ENCODE measurements around the gene FASTKD1.
"Not testable (repeated sequence)": the region's sequence is repeated elsewhere in the genome, so short reads cannot be mapped to it uniquely, and the experiment has no call there.

The FASTKD1 gene

GRCh38 chr2:169573160-169573973, at the start of gene FASTKD1:
FASTKD1 (minus strand) TSS chr2:169573865; CDS start chr2:169572029, 1,836 bp downstream.
- peak within 1 kb of the TSS; percentile 31 for H3K27ac ChIP-seq (ENCODE audit: low read length)
- no peaks in the 10 kb centered on the region for H3K36me3 ChIP-seq (ENCODE audit: control insufficient read depth in 2 of 2, insufficient read depth in 2 of 2, low read length in 2 of 2)
- H3K9ac ChIP-seq (ENCODE audit: low read length in 2 of 2), result peak within 1 kb of the TSS; percentile 75 to 84
- H3K4me3 ChIP-seq (ENCODE audit: low read length in 2 of 2), result peak within 1 kb of the TSS; percentile 94
- H3K27me3 ChIP-seq (ENCODE audit: control insufficient read depth in 1 of 2, insufficient read depth in 2 of 2, low read length in 2 of 2), result no peaks in the 10 kb centered on the region
- no peaks in the 10 kb centered on the region for H3K9me3 ChIP-seq (ENCODE audit: control insufficient read depth in 2 of 2, low read length in 2 of 2)
- H3K4me1 ChIP-seq (ENCODE audit: control insufficient read depth, insufficient read depth, low read length), result peaks cover 6% of the 10 kb centered on the region

GRCh38 chr2:169623235-169623634, 49.6 kb upstream of the FASTKD1 start:
- Histone ChIP-seq H3K9ac (ENCODE audit: low read length in 2 of 2) (no peak overlapping the region), H3K36me3 (ENCODE audit: control insufficient read depth in 2 of 2, insufficient read depth in 2 of 2, low read length in 2 of 2) (peaks cover 2 to 11% of the 10 kb centered on the region in 2 donors), H3K27ac (ENCODE audit: low read length) (no peak overlapping the region), H3K27me3 (ENCODE audit: control insufficient read depth in 1 of 2, insufficient read depth in 2 of 2, low read length in 2 of 2) (no peaks in the 10 kb centered on the region), H3K9me3 (ENCODE audit: control insufficient read depth in 2 of 2, low read length in 2 of 2) (no peaks in the 10 kb centered on the region), H3K4me1 (ENCODE audit: control insufficient read depth, insufficient read depth, low read length) (no peaks in the 10 kb centered on the region), H3K4me3 (ENCODE audit: low read length in 2 of 2) (no peak overlapping the region)

GRCh38 chr2:169620509-169620908, 46.8 kb upstream of the FASTKD1 start:
- no peak overlapping the region for H3K4me3 ChIP-seq (ENCODE audit: low read length in 2 of 2)
- H3K27me3 ChIP-seq (ENCODE audit: control insufficient read depth in 1 of 2, insufficient read depth in 2 of 2, low read length in 2 of 2), result no peaks in the 10 kb centered on the region
- H3K9me3 ChIP-seq (ENCODE audit: control insufficient read depth in 2 of 2, low read length in 2 of 2), result no peaks in the 10 kb centered on the region
- no peaks in the 10 kb centered on the region for H3K4me1 ChIP-seq (ENCODE audit: control insufficient read depth, insufficient read depth, low read length)
- peaks cover 6 to 14% of the 10 kb centered on the region in 2 donors for H3K36me3 ChIP-seq (ENCODE audit: control insufficient read depth in 2 of 2, insufficient read depth in 2 of 2, low read length in 2 of 2)
- H3K9ac ChIP-seq (ENCODE audit: low read length in 2 of 2), result no peak overlapping the region
- no peak overlapping the region for H3K27ac ChIP-seq (ENCODE audit: low read length)

- H3K27ac ChIP-seq (ENCODE audit: low read length), result no peak overlapping the region
- no peak overlapping the region for H3K9ac ChIP-seq (ENCODE audit: low read length in 2 of 2)
- H3K36me3 ChIP-seq (ENCODE audit: control insufficient read depth in 2 of 2, insufficient read depth in 2 of 2, low read length in 2 of 2), result peaks cover 11 to 19% of the 10 kb centered on the region in 2 donors
- no peaks in the 10 kb centered on the region for H3K27me3 ChIP-seq (ENCODE audit: control insufficient read depth in 1 of 2, insufficient read depth in 2 of 2, low read length in 2 of 2)
- no peaks in the 10 kb centered on the region for H3K4me1 ChIP-seq (ENCODE audit: control insufficient read depth, insufficient read depth, low read length)
- H3K9me3 ChIP-seq (ENCODE audit: control insufficient read depth in 2 of 2, low read length in 2 of 2), result no peaks in the 10 kb centered on the region
- no peak overlapping the region for H3K4me3 ChIP-seq (ENCODE audit: low read length in 2 of 2)
These were observed 46.3 kb upstream of the FASTKD1 start for GRCh38 chr2:169619946-169620345.

GRCh38 chr2:169615982-169616381, 42.3 kb upstream of the FASTKD1 start:
- not testable (repeated sequence) for H3K9me3 ChIP-seq (ENCODE audit: control insufficient read depth in 2 of 2, low read length in 2 of 2); H3K9ac ChIP-seq (ENCODE audit: low read length in 2 of 2); H3K4me3 ChIP-seq (ENCODE audit: low read length in 2 of 2); H3K4me1 ChIP-seq (ENCODE audit: control insufficient read depth, insufficient read depth, low read length); H3K27me3 ChIP-seq (ENCODE audit: control insufficient read depth in 1 of 2, insufficient read depth in 2 of 2, low read length in 2 of 2); H3K27ac ChIP-seq (ENCODE audit: low read length)
- H3K36me3 ChIP-seq (ENCODE audit: control insufficient read depth in 2 of 2, insufficient read depth in 2 of 2, low read length in 2 of 2), result peaks cover 19 to 24% of the 10 kb centered on the region in 2 donors

- Histone ChIP-seq H3K27ac (ENCODE audit: low read length) (no peak overlapping the region), H3K9ac (ENCODE audit: low read length in 2 of 2) (no peak overlapping the region), H3K9me3 (ENCODE audit: control insufficient read depth in 2 of 2, low read length in 2 of 2) (no peaks in the 10 kb centered on the region), H3K36me3 (ENCODE audit: control insufficient read depth in 2 of 2, insufficient read depth in 2 of 2, low read length in 2 of 2) (peaks cover 24 to 34% of the 10 kb centered on the region in 2 donors), H3K27me3 (ENCODE audit: control insufficient read depth in 1 of 2, insufficient read depth in 2 of 2, low read length in 2 of 2) (no peaks in the 10 kb centered on the region), H3K4me3 (ENCODE audit: low read length in 2 of 2) (no peak overlapping the region), H3K4me1 (ENCODE audit: control insufficient read depth, insufficient read depth, low read length) (no peaks in the 10 kb centered on the region)
These were observed 40.2 kb upstream of the FASTKD1 start for GRCh38 chr2:169613876-169614275.

- Histone ChIP-seq H3K4me1 (ENCODE audit: control insufficient read depth, insufficient read depth, low read length) (no peaks in the 10 kb centered on the region), H3K27me3 (ENCODE audit: control insufficient read depth in 1 of 2, insufficient read depth in 2 of 2, low read length in 2 of 2) (no peaks in the 10 kb centered on the region), H3K9ac (ENCODE audit: low read length in 2 of 2) (no peak overlapping the region), H3K36me3 (ENCODE audit: control insufficient read depth in 2 of 2, insufficient read depth in 2 of 2, low read length in 2 of 2) (peaks cover 20 to 22% of the 10 kb centered on the region in 2 donors), H3K27ac (ENCODE audit: low read length) (no peak overlapping the region), H3K9me3 (ENCODE audit: control insufficient read depth in 2 of 2, low read length in 2 of 2) (no peaks in the 10 kb centered on the region), H3K4me3 (ENCODE audit: low read length in 2 of 2) (no peak overlapping the region)
These were observed 35.6 kb upstream of the FASTKD1 start for GRCh38 chr2:169609264-169609663.

GRCh38 chr2:169599568-169599967, 25.9 kb upstream of the FASTKD1 start:
- H3K9me3 ChIP-seq (ENCODE audit: control insufficient read depth in 2 of 2, low read length in 2 of 2), result no peaks in the 10 kb centered on the region
- H3K27ac ChIP-seq (ENCODE audit: low read length), result no peak overlapping the region
- H3K4me3 ChIP-seq (ENCODE audit: low read length in 2 of 2), result no peak overlapping the region
- no peaks in the 10 kb centered on the region for H3K4me1 ChIP-seq (ENCODE audit: control insufficient read depth, insufficient read depth, low read length)
- peaks cover 0 to 4% of the 10 kb centered on the region in 2 donors for H3K36me3 ChIP-seq (ENCODE audit: control insufficient read depth in 2 of 2, insufficient read depth in 2 of 2, low read length in 2 of 2)
- no peak overlapping the region for H3K9ac ChIP-seq (ENCODE audit: low read length in 2 of 2)
- H3K27me3 ChIP-seq (ENCODE audit: control insufficient read depth in 1 of 2, insufficient read depth in 2 of 2, low read length in 2 of 2), result no peaks in the 10 kb centered on the region

- no peaks in the 10 kb centered on the region for H3K27me3 ChIP-seq (ENCODE audit: control insufficient read depth in 1 of 2, insufficient read depth in 2 of 2, low read length in 2 of 2)
- H3K4me3 ChIP-seq (ENCODE audit: low read length in 2 of 2), result no peak overlapping the region
- H3K4me1 ChIP-seq (ENCODE audit: control insufficient read depth, insufficient read depth, low read length), result no peaks in the 10 kb centered on the region
- no peak overlapping the region for H3K9ac ChIP-seq (ENCODE audit: low read length in 2 of 2)
- H3K9me3 ChIP-seq (ENCODE audit: control insufficient read depth in 2 of 2, low read length in 2 of 2), result no peaks in the 10 kb centered on the region
- H3K27ac ChIP-seq (ENCODE audit: low read length), result no peak overlapping the region
- peaks cover 0 to 2% of the 10 kb centered on the region in 2 donors for H3K36me3 ChIP-seq (ENCODE audit: control insufficient read depth in 2 of 2, insufficient read depth in 2 of 2, low read length in 2 of 2)
These were observed 25.3 kb upstream of the FASTKD1 start for GRCh38 chr2:169598982-169599381.

GRCh38 chr2:169596546-169596945, 22.9 kb upstream of the FASTKD1 start:
- not testable (repeated sequence) for H3K9me3 ChIP-seq (ENCODE audit: control insufficient read depth in 2 of 2, low read length in 2 of 2); H3K27me3 ChIP-seq (ENCODE audit: control insufficient read depth in 1 of 2, insufficient read depth in 2 of 2, low read length in 2 of 2); H3K4me1 ChIP-seq (ENCODE audit: control insufficient read depth, insufficient read depth, low read length); H3K4me3 ChIP-seq (ENCODE audit: low read length in 2 of 2); H3K9ac ChIP-seq (ENCODE audit: low read length in 2 of 2); H3K36me3 ChIP-seq (ENCODE audit: control insufficient read depth in 2 of 2, insufficient read depth in 2 of 2, low read length in 2 of 2); H3K27ac ChIP-seq (ENCODE audit: low read length)

- peaks cover 8% of the 10 kb centered on the region for H3K4me1 ChIP-seq (ENCODE audit: control insufficient read depth, insufficient read depth, low read length)
- no peak overlapping the region for H3K4me3 ChIP-seq (ENCODE audit: low read length in 2 of 2)
- H3K9me3 ChIP-seq (ENCODE audit: control insufficient read depth in 2 of 2, low read length in 2 of 2), result no peaks in the 10 kb centered on the region
- no peaks in the 10 kb centered on the region for H3K36me3 ChIP-seq (ENCODE audit: control insufficient read depth in 2 of 2, insufficient read depth in 2 of 2, low read length in 2 of 2)
- H3K27me3 ChIP-seq (ENCODE audit: control insufficient read depth in 1 of 2, insufficient read depth in 2 of 2, low read length in 2 of 2), result no peaks in the 10 kb centered on the region
- H3K9ac ChIP-seq (ENCODE audit: low read length in 2 of 2), result no peak overlapping the region
- no peak overlapping the region for H3K27ac ChIP-seq (ENCODE audit: low read length)
These were observed 17.1 kb upstream of the FASTKD1 start for GRCh38 chr2:169590804-169591203.
